OCI-M1 (cell line): ENCODE measurements around the gene GADD45A.
A peak's percentile ranks its signal among the peaks of the same experiment; 100 is the strongest.

ENCODE experiments used
- DNase-seq: peaks from one replicate; lab custom pipeline; 2025; lab: John Stamatoyannopoulos, UW

The GADD45A gene

DNA sequence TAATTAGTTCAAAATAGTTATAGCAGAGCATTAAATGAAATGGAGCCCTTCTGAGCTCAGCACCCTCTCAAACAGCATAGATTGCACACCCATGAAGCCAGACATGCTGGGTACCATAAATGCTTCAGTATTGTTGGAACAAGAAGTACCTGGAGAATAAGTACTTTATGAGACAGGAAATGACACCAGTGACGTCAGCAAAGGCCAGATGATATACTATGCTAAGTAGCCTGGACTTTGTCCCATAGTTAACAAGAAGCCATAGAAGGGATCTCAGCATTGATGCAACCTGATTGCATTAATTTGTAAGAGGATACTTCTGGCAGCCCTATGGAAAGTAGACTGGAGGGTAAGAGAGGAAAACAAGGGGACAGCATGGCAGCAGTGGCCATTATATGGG lies 16.3 kb upstream of the GADD45A start:
- no peak for DNase-seq

GRCh38 chr1:67672260-67672803 lies 12.7 kb upstream of the GADD45A start:
- no peak for DNase-seq

- no peak for DNase-seq
Measured at GRCh38 chr1:67673468-67674201, 11.4 kb upstream of the GADD45A start.

DNA sequence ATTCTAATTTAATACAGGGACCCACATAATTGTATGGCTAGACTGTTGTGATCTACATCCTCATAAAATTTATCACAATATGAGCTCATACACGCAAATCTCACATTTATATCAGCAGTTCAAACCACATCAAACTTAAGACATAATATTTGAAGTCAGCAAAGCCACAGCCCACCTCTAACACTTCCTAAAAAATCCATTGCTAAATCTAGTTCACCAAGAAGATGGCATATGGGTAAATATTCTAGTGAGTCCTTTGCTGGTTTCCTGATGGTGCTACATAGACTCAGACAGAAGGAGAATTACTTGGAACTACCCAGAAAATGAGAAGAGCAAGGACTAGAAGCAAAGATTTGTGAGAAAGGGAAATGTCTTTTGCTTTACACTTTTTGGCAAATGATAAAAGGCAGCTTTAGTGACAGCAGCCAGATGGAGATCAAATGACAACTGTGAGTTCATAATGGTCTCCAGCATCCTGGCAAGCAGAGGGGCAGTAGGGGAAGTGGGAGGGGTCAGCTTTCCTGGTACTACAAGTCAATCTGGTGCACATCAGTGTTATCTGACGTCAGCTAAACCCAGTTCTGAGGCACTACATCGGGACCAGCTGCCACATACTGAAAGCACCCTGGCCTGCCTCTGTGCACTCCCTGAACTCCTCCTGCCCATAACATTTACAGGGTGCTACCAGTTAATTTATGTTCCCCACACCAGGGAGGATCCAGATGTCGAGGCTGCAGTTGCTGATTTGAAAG lies 10.6 kb upstream of the GADD45A start:
- peak; percentile 54 for DNase-seq

GRCh38 chr1:67675800-67676199 lies 9.2 kb upstream of the GADD45A start:
- DNase-seq = no peak

GRCh38 chr1:67676287-67676686 lies 8.7 kb upstream of the GADD45A start:
- DNase-seq = no peak

DNA sequence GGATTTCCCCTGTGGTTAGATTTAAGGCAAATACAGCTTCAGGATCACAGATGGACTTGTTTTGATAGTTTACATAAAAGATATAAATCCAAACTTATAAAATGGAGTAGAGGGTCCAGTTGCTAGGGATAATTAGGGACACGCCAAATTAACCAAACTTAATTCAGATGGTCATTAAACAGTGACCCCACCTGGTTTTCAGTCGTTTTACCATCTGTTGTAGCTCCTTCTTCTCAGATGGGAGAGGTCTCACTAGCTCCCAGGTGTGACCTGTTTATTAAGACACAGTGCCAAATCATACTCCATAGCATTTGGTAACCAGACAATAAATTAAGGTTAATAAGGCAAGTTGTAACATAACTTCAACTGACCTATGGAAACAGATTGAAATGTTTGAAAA lies 8.1 kb upstream of the GADD45A start:
- no peak for DNase-seq

GRCh38 chr1:67677408-67677807 lies 7.6 kb upstream of the GADD45A start:
- no peak for DNase-seq

- DNase-seq = no peak
Measured at GRCh38 chr1:67677930-67678329, 7.1 kb upstream of the GADD45A start.

DNA sequence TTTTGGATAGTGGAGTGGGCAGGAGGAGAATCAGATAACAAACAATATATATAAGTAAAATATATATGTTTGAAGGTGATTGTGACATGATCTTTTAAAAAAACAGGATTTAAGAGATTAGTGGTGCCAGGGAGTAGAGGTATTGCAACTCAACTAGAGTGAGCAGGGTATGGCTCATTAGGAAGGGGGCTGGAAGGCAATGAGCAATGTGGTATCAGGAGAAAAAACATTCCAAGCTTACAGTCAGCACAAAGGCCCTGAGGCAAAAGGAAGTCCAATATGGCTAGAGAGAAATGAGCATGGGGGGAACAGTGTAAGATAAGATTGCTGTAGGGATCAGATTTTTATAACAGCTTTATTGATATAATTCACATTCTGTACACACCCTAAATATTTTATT lies 5.3 kb upstream of the GADD45A start:
- no peak for DNase-seq

DNA sequence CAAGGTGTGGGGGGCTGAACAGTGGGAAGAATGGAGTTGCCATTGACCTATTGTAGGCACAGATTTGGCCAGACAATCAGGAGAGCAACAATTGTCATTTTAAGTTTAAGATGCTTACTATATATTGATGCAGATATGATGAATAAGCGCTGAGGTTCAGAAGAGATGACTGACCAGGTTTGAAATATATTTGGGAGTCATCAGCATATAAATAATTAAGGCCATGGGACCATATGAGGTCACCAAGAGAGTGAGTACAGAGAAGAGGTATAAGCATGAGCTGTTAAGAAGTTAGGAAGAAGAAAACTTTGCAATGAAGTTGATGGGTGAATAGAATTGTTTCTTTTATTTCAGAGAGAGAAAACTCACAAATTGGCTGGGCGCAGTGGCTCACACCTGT lies 4.5 kb upstream of the GADD45A start:
- DNase-seq = no peak

GRCh38 chr1:67682659-67683197 lies 2.3 kb upstream of the GADD45A start:
- DNase-seq = peak; percentile 58

GRCh38 chr1:67683316-67683715 lies 1.7 kb upstream of the GADD45A start:
- DNase-seq = peak; percentile 44

- DNase-seq = peak; percentile 59
Measured at GRCh38 chr1:67683766-67684525, 1.1 kb upstream of the GADD45A start.

GRCh38 chr1:67684526-67685066 lies 405 bp upstream of the GADD45A start:
- peak; percentile 61 for DNase-seq

GRCh38 chr1:67685558-67686266 lies 711 bp downstream of the GADD45A start:
- peak; percentile 58 for DNase-seq

DNA sequence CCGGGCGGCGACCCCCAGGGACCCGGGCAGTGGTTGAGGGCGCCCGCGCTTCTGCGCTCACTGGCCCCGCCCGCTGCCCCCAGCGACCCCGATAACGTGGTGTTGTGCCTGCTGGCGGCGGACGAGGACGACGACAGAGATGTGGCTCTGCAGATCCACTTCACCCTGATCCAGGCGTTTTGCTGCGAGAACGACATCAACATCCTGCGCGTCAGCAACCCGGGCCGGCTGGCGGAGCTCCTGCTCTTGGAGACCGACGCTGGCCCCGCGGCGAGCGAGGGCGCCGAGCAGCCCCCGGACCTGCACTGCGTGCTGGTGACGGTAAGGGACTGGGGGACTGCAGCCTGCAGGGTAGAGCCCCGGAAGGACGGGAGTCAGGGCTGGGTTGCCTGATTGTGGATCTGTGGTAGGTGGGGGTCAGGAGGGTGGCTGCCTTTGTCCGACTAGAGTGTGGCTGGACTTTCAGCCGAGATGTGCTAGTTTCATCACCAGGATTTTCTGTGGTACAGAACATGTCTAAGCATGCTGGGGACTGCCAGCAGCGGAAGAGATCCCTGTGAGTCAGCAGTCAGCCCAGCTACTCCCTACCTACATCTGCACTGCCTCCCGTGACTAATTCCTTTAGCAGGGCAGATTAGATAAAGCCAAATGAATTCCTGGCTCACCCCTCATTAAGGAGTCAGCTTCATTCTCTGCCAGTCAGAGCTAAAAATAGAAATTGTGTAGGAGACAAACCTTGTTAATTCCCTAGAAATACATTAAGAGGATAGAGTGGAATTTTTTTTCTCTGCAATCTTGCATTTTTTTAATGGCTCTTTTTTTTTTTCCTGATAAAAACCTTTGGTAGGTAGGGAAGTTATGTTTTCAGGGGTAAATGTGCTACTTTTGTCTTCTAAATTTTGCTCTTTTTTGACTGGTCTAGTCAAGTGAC lies 1.5 kb downstream of the GADD45A start:
- peak; percentile 93 for DNase-seq

DNA sequence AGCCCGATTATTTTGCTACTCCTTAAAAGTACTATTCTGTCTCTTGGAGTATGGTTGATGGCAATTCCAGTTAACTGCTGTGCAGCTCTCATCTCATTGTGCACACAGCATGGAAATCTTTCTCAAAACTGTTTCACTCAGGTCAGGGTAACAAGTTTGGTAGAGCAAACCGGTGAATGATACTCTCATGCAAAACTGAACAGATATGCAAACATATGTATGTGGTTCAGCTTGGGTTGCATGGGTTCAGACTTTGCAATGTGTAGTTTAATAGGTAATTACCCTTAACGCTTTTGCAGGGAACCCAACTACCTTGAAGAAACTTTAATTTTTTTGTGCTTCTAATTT lies 2.2 kb downstream of the GADD45A start:
- DNase-seq = peak; percentile 67

DNA sequence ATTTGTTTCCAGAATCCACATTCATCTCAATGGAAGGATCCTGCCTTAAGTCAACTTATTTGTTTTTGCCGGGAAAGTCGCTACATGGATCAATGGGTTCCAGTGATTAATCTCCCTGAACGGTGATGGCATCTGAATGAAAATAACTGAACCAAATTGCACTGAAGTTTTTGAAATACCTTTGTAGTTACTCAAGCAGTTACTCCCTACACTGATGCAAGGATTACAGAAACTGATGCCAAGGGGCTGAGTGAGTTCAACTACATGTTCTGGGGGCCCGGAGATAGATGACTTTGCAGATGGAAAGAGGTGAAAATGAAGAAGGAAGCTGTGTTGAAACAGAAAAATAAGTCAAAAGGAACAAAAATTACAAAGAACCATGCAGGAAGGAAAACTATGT lies 2.6 kb downstream of the GADD45A start:
- peak; percentile 74 for DNase-seq

DNA sequence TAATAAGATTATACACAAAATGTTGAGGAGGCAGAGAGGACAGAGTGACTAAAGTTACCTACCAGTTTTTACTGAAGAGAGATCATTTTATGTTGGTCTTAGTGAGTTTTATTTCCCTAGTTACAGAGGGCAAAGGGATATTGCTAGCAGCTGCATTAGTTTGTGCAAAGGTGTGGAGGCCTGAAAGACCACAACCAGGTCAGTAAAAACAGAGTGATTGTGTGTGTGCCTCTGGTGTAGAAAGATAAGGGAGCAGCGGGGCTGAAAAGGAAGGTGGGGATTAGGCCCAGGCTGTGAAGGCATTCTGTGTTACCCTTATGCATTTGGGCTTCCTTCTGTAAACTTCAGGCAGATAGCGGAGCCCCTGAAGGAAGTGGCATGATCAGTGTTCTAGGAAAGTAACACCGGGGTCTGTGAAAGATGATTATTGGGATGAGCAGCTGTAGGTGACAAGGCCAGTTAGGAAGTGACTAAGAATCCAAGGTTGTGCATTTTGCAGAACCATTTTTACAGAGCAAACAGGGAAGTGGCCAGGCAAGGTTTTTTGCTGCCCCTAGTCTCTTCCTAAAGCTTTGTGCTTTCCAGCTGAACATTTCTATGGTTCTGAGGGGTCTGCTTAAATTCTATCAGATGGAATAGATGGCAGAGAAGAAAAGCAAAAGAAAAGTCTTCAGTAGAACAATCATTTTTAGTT lies 3.7 kb downstream of the GADD45A start:
- peak; percentile 94 for DNase-seq
